Nephron progenitor cell (in vitro differentiated cells): ENCODE results near the gene RCVRN.
A peak's percentile ranks its signal among the peaks of the same experiment; 100 is the strongest.

ENCODE experiments used
- DNase-seq: peaks from one replicate; pipeline ENCODE4 v3.0.0; 2021
- H3K27ac Mint-ChIP-seq: 2 replicates; pipeline ENCODE4 v1.8.0; 2021; ENCODE audit warnings: mild to moderate bottlenecking, moderate library complexity, mixed read lengths
- H3K27me3 Mint-ChIP-seq: 2 replicates; pipeline ENCODE4 v1.8.0; 2021; ENCODE audit warnings: mild to moderate bottlenecking, low read depth, mixed read lengths; ENCODE audit not compliant: poor library complexity
- H3K36me3 Mint-ChIP-seq: 2 replicates; pipeline ENCODE4 v1.8.0; 2021; ENCODE audit warnings: low read depth, mixed read lengths
- H3K4me1 Mint-ChIP-seq: 2 replicates; pipeline ENCODE4 v1.8.0; 2021; ENCODE audit warnings: mixed read lengths
- H3K4me3 Mint-ChIP-seq: 2 replicates; pipeline ENCODE4 v1.8.0; 2021; ENCODE audit warnings: mild to moderate bottlenecking, moderate library complexity, mixed read lengths
- H3K9me3 Mint-ChIP-seq: 2 replicates; pipeline ENCODE4 v1.8.0; 2021; ENCODE audit warnings: mild to moderate bottlenecking, moderate library complexity, mixed read lengths
- TF ChIP-seq, protein P1 (sequence below): fragments of 200-600 bp; sonication (generic); IDR thresholded peaks from 2 replicates; pipeline ENCODE4 v1.5.0; 2021; ENCODE audit warnings: antibody characterized with exemption

The RCVRN gene

DNA sequence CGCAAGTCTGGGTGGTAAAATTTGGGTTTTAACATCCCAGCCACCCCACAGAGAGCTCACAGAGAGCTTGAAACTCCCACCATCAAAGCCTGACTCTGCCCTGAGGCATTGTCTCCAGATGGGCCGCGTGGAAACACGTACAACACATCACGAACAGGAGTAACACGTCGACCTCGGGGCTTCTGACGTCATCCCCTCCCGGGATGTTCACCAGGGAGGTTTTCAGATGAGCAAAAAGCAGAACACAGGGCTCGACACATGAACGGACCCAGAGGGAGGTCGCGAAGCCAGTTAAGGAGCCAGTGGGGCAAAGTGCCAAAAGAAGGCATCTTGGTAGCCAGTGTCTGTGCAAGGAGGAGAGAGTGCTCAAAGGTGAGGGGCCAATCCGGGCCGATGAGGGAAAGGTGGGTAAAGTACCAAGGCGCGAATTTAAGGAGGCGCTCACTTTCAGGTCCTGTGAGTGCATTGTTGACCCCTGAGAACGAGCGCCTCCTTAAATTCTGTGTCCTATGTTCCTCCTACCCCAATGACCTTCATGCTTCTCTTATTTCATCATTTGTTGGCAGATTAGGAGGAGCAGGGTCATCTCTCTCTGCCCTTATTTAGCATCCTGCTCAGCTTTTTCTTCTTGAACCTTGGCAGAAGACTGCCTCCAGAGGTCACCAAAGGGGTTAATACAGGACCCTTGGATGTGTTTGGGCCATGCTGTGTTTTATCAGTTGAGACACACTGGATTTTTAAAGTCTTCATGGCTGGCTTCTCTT is 5.6 kb downstream of the RCVRN start:
- DNase-seq = no peak
- peak overlapping the region; percentile 98 for H3K27ac Mint-ChIP-seq
- TF ChIP-seq, protein P1, sequence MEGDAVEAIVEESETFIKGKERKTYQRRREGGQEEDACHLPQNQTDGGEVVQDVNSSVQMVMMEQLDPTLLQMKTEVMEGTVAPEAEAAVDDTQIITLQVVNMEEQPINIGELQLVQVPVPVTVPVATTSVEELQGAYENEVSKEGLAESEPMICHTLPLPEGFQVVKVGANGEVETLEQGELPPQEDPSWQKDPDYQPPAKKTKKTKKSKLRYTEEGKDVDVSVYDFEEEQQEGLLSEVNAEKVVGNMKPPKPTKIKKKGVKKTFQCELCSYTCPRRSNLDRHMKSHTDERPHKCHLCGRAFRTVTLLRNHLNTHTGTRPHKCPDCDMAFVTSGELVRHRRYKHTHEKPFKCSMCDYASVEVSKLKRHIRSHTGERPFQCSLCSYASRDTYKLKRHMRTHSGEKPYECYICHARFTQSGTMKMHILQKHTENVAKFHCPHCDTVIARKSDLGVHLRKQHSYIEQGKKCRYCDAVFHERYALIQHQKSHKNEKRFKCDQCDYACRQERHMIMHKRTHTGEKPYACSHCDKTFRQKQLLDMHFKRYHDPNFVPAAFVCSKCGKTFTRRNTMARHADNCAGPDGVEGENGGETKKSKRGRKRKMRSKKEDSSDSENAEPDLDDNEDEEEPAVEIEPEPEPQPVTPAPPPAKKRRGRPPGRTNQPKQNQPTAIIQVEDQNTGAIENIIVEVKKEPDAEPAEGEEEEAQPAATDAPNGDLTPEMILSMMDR = no peak
- no peaks in the 10 kb centered on the region for H3K36me3 Mint-ChIP-seq
- peaks cover 76% of the 10 kb centered on the region for H3K4me1 Mint-ChIP-seq
- H3K27me3 Mint-ChIP-seq = no peaks in the 10 kb centered on the region
- H3K9me3 Mint-ChIP-seq = no peaks in the 10 kb centered on the region
- peak overlapping the region; percentile 46 for H3K4me3 Mint-ChIP-seq

- Mint-ChIP-seq H3K27ac (no peak overlapping the region), H3K36me3 (no peaks in the 10 kb centered on the region), H3K9me3 (no peaks in the 10 kb centered on the region), H3K4me1 (peaks cover 76% of the 10 kb centered on the region), H3K27me3 (peaks cover 3% of the 10 kb centered on the region), H3K4me3 (no peak overlapping the region)
- TF ChIP-seq, protein P1 = no peak
- no peak for DNase-seq
Measured at GRCh38 chr17:9898812-9899211, 6.3 kb downstream of the RCVRN start.

GRCh38 chr17:9897372-9897968 is 7.6 kb downstream of the RCVRN start:
- Mint-ChIP-seq H3K36me3 (no peaks in the 10 kb centered on the region), H3K27ac (peak overlapping the region; percentile 22), H3K4me1 (peaks cover 69% of the 10 kb centered on the region), H3K4me3 (peak overlapping the region; percentile 47), H3K9me3 (no peaks in the 10 kb centered on the region), H3K27me3 (peaks cover 7% of the 10 kb centered on the region)
- TF ChIP-seq, protein P1 = no peak
- DNase-seq = no peak

GRCh38 chr17:9895923-9896322 is 9.1 kb downstream of the RCVRN start:
- TF ChIP-seq, protein P1 = no peak
- Mint-ChIP-seq H3K27me3 (peaks cover 7% of the 10 kb centered on the region), H3K4me1 (peaks cover 57% of the 10 kb centered on the region), H3K9me3 (no peaks in the 10 kb centered on the region), H3K36me3 (no peaks in the 10 kb centered on the region), H3K4me3 (no peak overlapping the region), H3K27ac (no peak overlapping the region)
- DNase-seq = no peak

DNA sequence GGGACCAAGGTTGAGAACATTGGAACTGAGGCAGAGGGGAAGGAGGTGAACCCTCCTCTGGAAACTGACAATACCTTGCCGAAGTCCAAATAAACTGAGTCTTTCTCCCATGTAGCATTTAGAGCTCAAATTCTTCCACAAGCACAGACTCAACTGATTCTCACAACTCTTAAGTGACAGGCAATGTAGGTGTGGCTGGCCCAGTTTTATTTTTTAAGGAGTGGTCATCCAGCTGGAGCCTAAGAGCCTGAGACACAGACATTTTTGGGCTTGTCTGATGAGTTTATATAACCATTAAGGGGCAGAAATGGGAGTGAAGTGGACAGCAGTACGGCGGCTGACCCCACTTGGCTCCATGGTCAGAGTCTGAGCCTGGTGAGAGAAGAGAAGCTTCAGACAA is 10.8 kb downstream of the RCVRN start:
- TF ChIP-seq, protein P1 = no peak
- H3K9me3 Mint-ChIP-seq = no peaks in the 10 kb centered on the region
- peaks cover 7% of the 10 kb centered on the region for H3K27me3 Mint-ChIP-seq
- no peak overlapping the region for H3K4me3 Mint-ChIP-seq
- DNase-seq = no peak
- H3K36me3 Mint-ChIP-seq = no peaks in the 10 kb centered on the region
- peaks cover 47% of the 10 kb centered on the region for H3K4me1 Mint-ChIP-seq
- H3K27ac Mint-ChIP-seq = no peak overlapping the region
